GM13977 (cell line): ENCODE measurements around the gene DIP2A.
"Not testable (repeated sequence)": the region's sequence is repeated elsewhere in the genome, so short reads cannot be mapped to it uniquely, and the experiment has no call there.

Source experiments
- DNase-seq: peaks from one replicate; pipeline ENCODE4 v3.0.0; 2012; ENCODE audit warnings: low spot score
- in situ Hi-C: fragments of 300-500 bp; cut with MboI; formaldehyde crosslinking; loops from one replicate; pipeline ENCODE4 v1.12.0; 2022; ENCODE audit warnings: low sequenced_read_pairs, low pct_unique_long_range_greater_than_20kb, mixed read lengths, inconsistent platforms; ENCODE audit not compliant: unreplicated experiment
- TF ChIP-seq, protein P1 (sequence below): IDR thresholded peaks from 2 replicates; pipeline ENCODE4 v1.5.1; 2012; ENCODE audit warnings: mild to moderate bottlenecking, control low read depth; ENCODE audit not compliant: insufficient read depth; ENCODE audit errors: extremely low read depth, missing control alignments

Gene DIP2A

DNA sequence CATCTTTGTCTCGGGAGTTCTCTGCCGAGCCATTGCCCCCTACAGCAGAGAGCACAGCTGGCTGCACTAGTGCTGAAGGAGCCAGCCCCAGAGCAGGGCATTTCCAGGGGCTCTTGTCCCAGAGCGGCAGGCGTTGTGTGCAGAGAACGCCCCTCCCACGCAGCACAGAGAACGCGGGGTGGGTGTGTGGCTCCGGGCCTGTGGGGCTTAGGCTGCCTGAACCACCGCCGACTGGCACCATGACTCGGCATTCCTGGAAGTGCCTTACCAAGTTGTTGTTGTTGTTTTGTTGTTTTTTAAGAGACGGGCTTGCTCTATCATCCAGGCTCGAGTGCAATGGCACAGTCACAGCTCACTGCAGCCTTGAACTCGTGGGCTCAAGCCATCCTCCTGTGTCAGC is 15.8 kb upstream of the DIP2A start:
- no peak for DNase-seq
- in situ Hi-C loops, result no loop called here
- TF ChIP-seq, protein P1, sequence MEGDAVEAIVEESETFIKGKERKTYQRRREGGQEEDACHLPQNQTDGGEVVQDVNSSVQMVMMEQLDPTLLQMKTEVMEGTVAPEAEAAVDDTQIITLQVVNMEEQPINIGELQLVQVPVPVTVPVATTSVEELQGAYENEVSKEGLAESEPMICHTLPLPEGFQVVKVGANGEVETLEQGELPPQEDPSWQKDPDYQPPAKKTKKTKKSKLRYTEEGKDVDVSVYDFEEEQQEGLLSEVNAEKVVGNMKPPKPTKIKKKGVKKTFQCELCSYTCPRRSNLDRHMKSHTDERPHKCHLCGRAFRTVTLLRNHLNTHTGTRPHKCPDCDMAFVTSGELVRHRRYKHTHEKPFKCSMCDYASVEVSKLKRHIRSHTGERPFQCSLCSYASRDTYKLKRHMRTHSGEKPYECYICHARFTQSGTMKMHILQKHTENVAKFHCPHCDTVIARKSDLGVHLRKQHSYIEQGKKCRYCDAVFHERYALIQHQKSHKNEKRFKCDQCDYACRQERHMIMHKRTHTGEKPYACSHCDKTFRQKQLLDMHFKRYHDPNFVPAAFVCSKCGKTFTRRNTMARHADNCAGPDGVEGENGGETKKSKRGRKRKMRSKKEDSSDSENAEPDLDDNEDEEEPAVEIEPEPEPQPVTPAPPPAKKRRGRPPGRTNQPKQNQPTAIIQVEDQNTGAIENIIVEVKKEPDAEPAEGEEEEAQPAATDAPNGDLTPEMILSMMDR, result no peak

DNA sequence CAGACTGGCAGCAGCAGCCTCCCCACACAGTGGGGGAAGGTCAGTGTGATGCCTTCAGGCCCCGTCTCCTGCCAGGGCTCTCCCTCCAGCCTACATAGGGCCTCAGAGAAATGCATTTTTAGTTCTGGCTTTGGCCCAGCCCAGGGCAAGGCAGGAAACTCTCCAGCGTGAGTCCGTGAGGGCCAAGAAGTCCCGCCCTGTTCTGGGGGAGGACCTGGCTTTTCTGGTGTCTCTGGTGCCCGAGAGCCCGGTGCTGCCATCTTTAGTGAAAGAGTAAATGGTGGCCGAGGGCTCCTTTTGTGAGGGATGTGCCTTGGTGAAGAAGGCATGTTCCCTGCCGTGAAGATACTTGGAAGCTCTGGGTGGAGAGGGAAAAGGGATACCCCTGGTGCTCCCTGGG is 14.8 kb upstream of the DIP2A start:
- DNase-seq, result no peak
- in situ Hi-C loops, result no loop called here
- TF ChIP-seq, protein P1, result no peak

DNA sequence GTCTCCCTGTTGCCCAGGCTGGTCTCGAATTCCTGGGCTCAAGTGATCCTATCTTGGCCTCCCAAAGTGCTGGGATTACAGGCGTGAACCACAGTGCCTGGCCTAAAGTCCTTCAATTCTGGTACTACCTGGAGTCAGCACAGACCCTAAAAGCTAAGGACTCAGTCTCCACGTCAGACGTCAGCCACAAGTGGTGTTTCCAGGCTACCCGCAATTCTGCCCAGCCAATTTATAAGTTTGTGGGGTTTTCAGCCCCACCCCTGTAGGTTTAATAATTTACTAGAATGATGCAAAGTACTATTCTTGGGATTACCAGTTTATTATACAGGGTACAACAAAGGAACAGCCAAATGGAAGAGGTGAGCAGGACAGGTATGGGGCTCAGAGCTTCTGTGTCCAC is 10.6 kb upstream of the DIP2A start:
- TF ChIP-seq, protein P1, result no peak
- in situ Hi-C loops, result no loop called here

DNA sequence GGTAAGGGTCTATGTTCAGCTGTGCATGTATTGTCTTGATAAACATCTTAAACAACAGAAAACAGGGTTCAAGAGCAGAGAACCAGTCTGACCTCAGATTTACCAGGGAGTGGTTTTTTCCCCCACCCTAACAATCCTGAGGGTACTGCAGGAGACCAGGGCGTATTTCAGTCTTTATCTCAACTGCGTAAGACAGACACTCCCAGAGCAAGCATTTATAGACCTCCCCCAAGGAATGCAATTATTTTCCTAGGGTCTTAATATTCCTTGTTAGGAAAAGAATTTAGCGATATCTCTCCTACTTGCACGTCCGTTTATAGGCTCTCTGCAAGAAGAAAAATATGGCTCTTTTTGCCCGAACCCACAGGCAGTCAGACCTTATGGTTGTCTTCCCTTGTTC is 9.8 kb upstream of the DIP2A start:
- in situ Hi-C loops, DNase-seq: not testable (repeated sequence)

More for the DNA sequence above, 10.6 kb upstream of the DIP2A start:
- no peak for DNase-seq

DNA sequence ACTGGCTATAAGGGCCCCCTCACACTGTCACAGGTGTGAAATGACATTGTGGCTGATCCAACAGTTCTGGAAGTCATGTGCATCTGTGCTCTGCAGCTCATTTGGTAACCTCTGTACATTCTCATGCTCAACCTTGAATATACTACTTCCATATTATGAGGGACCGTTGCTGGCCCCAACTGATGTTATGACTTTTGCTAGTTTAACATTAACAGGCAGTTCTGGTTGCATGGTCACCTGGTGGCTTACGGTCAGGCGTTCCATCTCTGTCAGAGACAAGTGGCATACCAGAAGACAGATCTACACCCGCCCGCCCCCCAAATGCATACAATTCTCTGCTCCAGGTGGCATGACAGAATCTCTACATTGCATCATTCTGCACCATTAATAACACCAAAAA is 6.0 kb upstream of the DIP2A start:
- in situ Hi-C loops, result no loop called here
- TF ChIP-seq, protein P1, result no peak
- DNase-seq, result no peak

DNA sequence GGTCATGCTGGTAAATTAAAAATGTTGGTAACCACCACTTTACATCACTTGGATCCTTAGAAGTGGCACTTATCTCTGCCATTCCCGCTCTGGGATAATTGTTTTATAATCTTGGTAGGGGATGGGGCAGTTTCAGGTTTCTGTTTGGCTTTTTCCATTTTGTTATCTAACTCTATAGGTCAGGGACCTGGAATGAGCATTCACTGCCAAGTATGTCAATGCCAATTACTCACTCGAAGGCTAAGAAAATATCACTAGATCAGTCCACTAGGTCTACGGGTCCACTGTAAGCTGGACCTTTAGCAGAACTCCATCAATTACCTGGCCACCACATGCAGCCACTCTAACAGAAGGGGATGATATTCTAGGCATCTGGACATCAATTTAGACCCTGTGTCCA is 4.5 kb upstream of the DIP2A start:
- TF ChIP-seq, protein P1, result no peak
- no peak for DNase-seq

DNA sequence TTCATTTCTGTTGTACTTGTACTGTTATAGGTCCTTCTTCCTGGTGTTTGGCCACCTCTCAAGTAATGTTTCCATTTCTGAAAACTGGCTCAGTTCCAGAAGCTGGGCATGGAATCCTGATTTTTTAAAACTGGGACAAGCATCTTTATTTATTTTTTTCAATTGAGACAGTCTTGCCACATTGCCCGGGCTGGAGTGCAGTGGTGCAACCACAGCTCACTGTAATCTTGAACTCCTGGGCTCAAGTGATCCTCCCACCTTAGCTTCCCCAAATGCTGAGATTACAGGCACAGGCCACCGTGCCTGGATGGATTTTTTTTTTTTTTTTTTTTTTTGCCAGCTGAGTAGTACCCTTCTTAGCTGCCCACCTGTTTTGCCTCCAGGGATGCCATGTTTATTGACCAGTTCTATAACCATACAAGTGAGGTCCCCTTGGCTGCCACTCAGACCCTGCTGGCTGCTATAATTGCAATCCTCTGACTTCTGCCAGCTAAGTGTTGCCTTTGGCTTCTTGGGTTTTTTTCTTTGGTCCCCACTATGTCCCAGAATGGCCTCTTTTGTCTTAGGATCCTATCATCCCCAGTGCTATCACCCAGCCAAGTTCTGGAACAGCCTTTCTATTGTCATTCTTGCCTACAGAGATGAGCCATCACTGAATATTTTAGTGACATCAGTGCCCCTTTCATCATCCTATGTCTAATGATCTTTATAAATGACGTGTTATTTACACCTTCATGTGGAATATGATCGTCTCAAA is 3.9 kb upstream of the DIP2A start:
- DNase-seq, result no peak
- TF ChIP-seq, protein P1, result no peak
- in situ Hi-C loops, result loop anchor here (5.0 kb wide), 1 partner anchor 48 kb away; no protein-coding TSS in a partner anchor

More for the DNA sequence above, 4.5 kb upstream of the DIP2A start:
- in situ Hi-C loops, result no loop called here
